Kidney epithelial cell (primary cell): Measurements from ENCODE around the gene AK6. TPM values are rescaled to one million over a fixed set of nuclear protein-coding genes. Genes with fewer than 3 reads are reported as not detected.

ENCODE experiments used
- DNase-seq: peaks from one replicate; pipeline ENCODE4 v3.0.0-alpha.2; 2010; ENCODE audit warnings: low read depth
- H3K27me3 ChIP-seq: 2 replicates; pipeline ENCODE4 v1.6.0; 2011; ENCODE audit warnings: low read length; ENCODE audit not compliant: control insufficient read depth, insufficient read depth
- H3K36me3 ChIP-seq: 2 replicates; pipeline ENCODE4 v1.5.1; 2011; ENCODE audit warnings: low read length; ENCODE audit not compliant: control insufficient read depth, insufficient read depth
- H3K4me3 ChIP-seq: 2 replicates; pipeline ENCODE4 v1.5.1; 2011; ENCODE audit warnings: low read depth, mild to moderate bottlenecking, control low read depth, low read length
- CTCF ChIP-seq: IDR thresholded peaks from 2 replicates; pipeline ENCODE4 v1.5.1; 2011; ENCODE audit warnings: mild to moderate bottlenecking, moderate library complexity, low read length, control low read depth, inconsistent platforms; ENCODE audit not compliant: insufficient read depth, poor library complexity, severe bottlenecking
- total RNA-seq: library from RNA; depleted of rRNA; stranded (reverse); fragments of >200 nt; gene quantifications from 2 replicates; pipeline ENCODE4 v1.2.3, GENCODE V29; 2015

The AK6 gene
- 19.5 and 25.9 TPM in 2 replicates for total RNA-seq

GRCh38 chr5:69369340-69370121 lies at the start of gene AK6, which contains the start of the genes RAD17 and TAF9:
AK6 (minus strand) TSS chr5:69369520; CDS start chr5:69369490, 30 bp downstream.
RAD17 (plus strand) TSS chr5:69369818; CDS start chr5:69372209, 2,391 bp downstream.
TAF9 (minus strand) TSS chr5:69369520; CDS start chr5:69365737, 3,783 bp downstream.
- TF ChIP-seq CTCF, result no peak
- Histone ChIP-seq H3K4me3 (peak within 1 kb of the TSS; percentile 81), H3K36me3 (no peaks in the 10 kb centered on the region), H3K27me3 (no peaks in the 10 kb centered on the region)
- peak; percentile 55 for DNase-seq

- no peaks in the 10 kb centered on the region for H3K36me3 ChIP-seq
- DNase-seq, result no peak
- no peak overlapping the region for H3K4me3 ChIP-seq
- no peak for TF ChIP-seq CTCF
- no peaks in the 10 kb centered on the region for H3K27me3 ChIP-seq
Measured at GRCh38 chr5:69418554-69418953, 49.2 kb upstream of the AK6 start.

GRCh38 chr5:69416699-69417098 lies 47.4 kb upstream of the AK6 start:
- no peak for DNase-seq
- no peaks in the 10 kb centered on the region for H3K27me3 ChIP-seq
- H3K36me3 ChIP-seq, result no peaks in the 10 kb centered on the region
- no peak for TF ChIP-seq CTCF
- no peak overlapping the region for H3K4me3 ChIP-seq

- H3K27me3 ChIP-seq, result no peaks in the 10 kb centered on the region
- H3K4me3 ChIP-seq, result peak overlapping the region; percentile 79
- H3K36me3 ChIP-seq, result no peaks in the 10 kb centered on the region
- no peak for DNase-seq
- TF ChIP-seq CTCF, result no peak
Measured at GRCh38 chr5:69416180-69416579, 46.9 kb upstream of the AK6 start.

- TF ChIP-seq CTCF, result no peak
- no peak for DNase-seq
- Histone ChIP-seq H3K36me3 (no peaks in the 10 kb centered on the region), H3K4me3 (peak overlapping the region; percentile 79), H3K27me3 (no peaks in the 10 kb centered on the region)
Measured at GRCh38 chr5:69415584-69415958, 46.3 kb upstream of the AK6 start.

- H3K36me3 ChIP-seq, result no peaks in the 10 kb centered on the region
- H3K27me3 ChIP-seq, result no peaks in the 10 kb centered on the region
- DNase-seq, result peak; percentile 26
- H3K4me3 ChIP-seq, result peak within 1 kb of the TSS; percentile 79
- peak; percentile 58 for TF ChIP-seq CTCF
Measured at GRCh38 chr5:69414885-69415583, 45.7 kb upstream of the AK6 start, which contains the start of gene MARVELD2. MARVELD2 (plus strand) TSS chr5:69415116; CDS start chr5:69419386, 4,270 bp downstream.
